ENCODE results near the gene DPP9. TPM values are rescaled to one million over a fixed set of nuclear protein-coding genes. Genes with fewer than 3 reads are reported as not detected.

Gene DPP9
- total and polyA plus RNA-seq, 2 of the 13 experiments (the other 11 are each of a cell fraction or from before 2014, with no cell fraction given) = 8.4 to 25.8 TPM

- TF ChIP-seq PRPF4 (IDR thresholded peaks at IDR 0.05; ENCODE audit: low read depth, low read length, poor library complexity, severe bottlenecking) = no peak
- peak; percentile 83 for TF ChIP-seq ZNF550 (CRISPR knock-in tag; IDR thresholded peaks at IDR 0.05; ENCODE audit: borderline replicate concordance)
- no peak for TF ChIP-seq ZBED4 (CRISPR knock-in tag; IDR thresholded peaks at IDR 0.05; ENCODE audit: borderline replicate concordance)
- no peak for TF ChIP-seq ZNF766 (CRISPR knock-in tag; IDR thresholded peaks at IDR 0.05; ENCODE audit: borderline replicate concordance)
- TF ChIP-seq ZNF549 (CRISPR knock-in tag; IDR thresholded peaks at IDR 0.05) = peak; percentile 97
- TF ChIP-seq ZNF788 (CRISPR knock-in tag; IDR thresholded peaks at IDR 0.05; ENCODE audit: borderline replicate concordance) = peak; percentile 68; the same call in 1 of the 2 replicates
- TF ChIP-seq ZNF224 (CRISPR knock-in tag; IDR thresholded peaks at IDR 0.05) = no peak
- 0 out of 2 replicates have a peak, but pooled peaks have one; percentile 68 for TF ChIP-seq ZNF235 (CRISPR knock-in tag; IDR thresholded peaks at IDR 0.05; ENCODE audit: borderline replicate concordance)
- TF ChIP-seq ZKSCAN8 (CRISPR knock-in tag; IDR thresholded peaks at IDR 0.05; ENCODE audit: borderline replicate concordance) = no peak
- no peak for TF ChIP-seq TRIM24 (CRISPR knock-in tag; IDR thresholded peaks at IDR 0.05)
- 0 out of 2 replicates have a peak, but pooled peaks have one; percentile 60 for TF ChIP-seq NCOA1 (CRISPR knock-in tag; IDR thresholded peaks at IDR 0.05)
- TF ChIP-seq ZNF468 (CRISPR knock-in tag; IDR thresholded peaks at IDR 0.05) = no peak
- TF ChIP-seq ZNF841 (CRISPR knock-in tag; IDR thresholded peaks at IDR 0.05; ENCODE audit: borderline replicate concordance) = no peak
- TF ChIP-seq TAF1 (CRISPR knock-in tag; IDR thresholded peaks at IDR 0.05) = no peak
- TF ChIP-seq, protein P1, sequence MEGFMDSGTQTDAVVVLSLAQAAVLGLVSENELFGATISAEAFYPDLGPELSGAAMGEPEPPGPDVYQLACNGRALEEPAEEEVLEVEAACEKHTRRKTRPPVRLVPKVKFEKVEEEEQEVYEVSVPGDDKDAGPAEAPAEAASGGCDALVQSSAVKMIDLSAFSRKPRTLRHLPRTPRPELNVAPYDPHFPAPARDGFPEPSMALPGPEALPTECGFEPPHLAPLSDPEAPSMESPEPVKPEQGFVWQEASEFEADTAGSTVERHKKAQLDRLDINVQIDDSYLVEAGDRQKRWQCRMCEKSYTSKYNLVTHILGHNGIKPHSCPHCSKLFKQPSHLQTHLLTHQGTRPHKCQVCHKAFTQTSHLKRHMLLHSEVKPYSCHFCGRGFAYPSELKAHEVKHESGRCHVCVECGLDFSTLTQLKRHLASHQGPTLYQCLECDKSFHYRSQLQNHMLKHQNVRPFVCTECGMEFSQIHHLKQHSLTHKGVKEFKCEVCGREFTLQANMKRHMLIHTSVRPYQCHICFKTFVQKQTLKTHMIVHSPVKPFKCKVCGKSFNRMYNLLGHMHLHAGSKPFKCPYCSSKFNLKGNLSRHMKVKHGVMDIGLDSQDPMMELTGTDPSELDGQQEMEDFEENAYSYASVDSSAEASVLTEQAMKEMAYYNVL (CRISPR knock-in tag; IDR thresholded peaks at IDR 0.05; ENCODE audit: borderline replicate concordance) = no peak
- no peak for TF ChIP-seq DPF2 (CRISPR knock-in tag; IDR thresholded peaks at IDR 0.05; ENCODE audit: borderline replicate concordance, low read depth)
- no peak for TF ChIP-seq SALL2 (CRISPR knock-in tag; IDR thresholded peaks at IDR 0.05)
- TF ChIP-seq ZNF563 (CRISPR knock-in tag; IDR thresholded peaks at IDR 0.05) = no peak
- TF ChIP-seq ELF4 (CRISPR knock-in tag; IDR thresholded peaks at IDR 0.05; ENCODE audit: borderline replicate concordance) = no peak
- no peak for TF ChIP-seq ISX (CRISPR knock-in tag; conservative IDR thresholded peaks at IDR 0.05)
- no peak for TF ChIP-seq SRSF1 (optimal IDR thresholded peaks at IDR 0.05; ENCODE audit: low read depth, low read length)
- peak; percentile 10 for TF ChIP-seq SKI (IDR thresholded peaks at IDR 0.05; ENCODE audit: partially characterized antibody)
- no peak for TF ChIP-seq ARHGAP35 (CRISPR knock-in tag; IDR thresholded peaks at IDR 0.05; ENCODE audit: borderline replicate concordance)
- TF ChIP-seq IRX3 (CRISPR knock-in tag; IDR thresholded peaks at IDR 0.05; ENCODE audit: borderline replicate concordance, low read depth) = peak; percentile 68; the same call in 1 of the 2 replicates
- TF ChIP-seq CBX5 (CRISPR knock-in tag; IDR thresholded peaks at IDR 0.05; ENCODE audit: borderline replicate concordance) = 0 out of 2 replicates have a peak, but pooled peaks have one; percentile 22
These were observed 84.0 kb downstream of the DPP9 start (continued) for GRCh38 chr19:4639531-4640246.
